Measurements from ENCODE around the gene RNF217. TPM values are rescaled to one million over a fixed set of nuclear protein-coding genes. Genes with fewer than 3 reads are reported as not detected.
"Not testable (repeated sequence)": the region's sequence is repeated elsewhere in the genome, so short reads cannot be mapped to it uniquely, and the experiment has no call there.

Gene RNF217
- total RNA-seq, 2 donors from 2014 or later = 10.5 to 18.7 TPM

DNA sequence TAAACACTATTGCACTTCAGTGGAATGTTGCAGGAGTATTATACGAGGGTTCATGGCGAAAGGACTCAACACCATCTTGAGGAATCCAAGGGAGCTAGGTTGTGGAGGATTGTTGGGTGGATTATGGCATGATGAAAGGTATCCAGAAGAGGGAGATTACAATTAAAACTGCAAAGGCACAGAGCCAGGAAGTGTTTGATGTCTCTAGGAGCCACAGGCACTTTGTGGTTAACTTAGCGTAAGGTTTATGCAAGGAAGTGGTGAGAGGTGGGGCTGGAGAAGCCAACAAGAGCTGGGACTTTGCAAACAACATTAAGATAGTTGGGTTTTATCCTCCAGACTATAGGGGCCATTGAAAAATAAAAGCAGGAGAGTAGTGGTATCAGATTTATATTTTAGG, 104.7 kb downstream of the RNF217 start:
- WGBS, 2 donors = 84 to 98% methylated on average over 3 of the region's 3 CpGs
- ATAC-seq = no peak
- no peaks in the 10 kb centered on the region for H3K36me3 ChIP-seq (replicated peaks in 1 of 2; ENCODE audit: insufficient read depth in 1 of 2, low read depth in 2 of 2)
- no peaks in the 10 kb centered on the region for H3K4me1 ChIP-seq
- intact Hi-C loops (cut with DNase I) = no loop called here
- no peak for TF ChIP-seq POLR2A (IDR thresholded peaks at IDR 0.05)
- TF ChIP-seq, protein P1, sequence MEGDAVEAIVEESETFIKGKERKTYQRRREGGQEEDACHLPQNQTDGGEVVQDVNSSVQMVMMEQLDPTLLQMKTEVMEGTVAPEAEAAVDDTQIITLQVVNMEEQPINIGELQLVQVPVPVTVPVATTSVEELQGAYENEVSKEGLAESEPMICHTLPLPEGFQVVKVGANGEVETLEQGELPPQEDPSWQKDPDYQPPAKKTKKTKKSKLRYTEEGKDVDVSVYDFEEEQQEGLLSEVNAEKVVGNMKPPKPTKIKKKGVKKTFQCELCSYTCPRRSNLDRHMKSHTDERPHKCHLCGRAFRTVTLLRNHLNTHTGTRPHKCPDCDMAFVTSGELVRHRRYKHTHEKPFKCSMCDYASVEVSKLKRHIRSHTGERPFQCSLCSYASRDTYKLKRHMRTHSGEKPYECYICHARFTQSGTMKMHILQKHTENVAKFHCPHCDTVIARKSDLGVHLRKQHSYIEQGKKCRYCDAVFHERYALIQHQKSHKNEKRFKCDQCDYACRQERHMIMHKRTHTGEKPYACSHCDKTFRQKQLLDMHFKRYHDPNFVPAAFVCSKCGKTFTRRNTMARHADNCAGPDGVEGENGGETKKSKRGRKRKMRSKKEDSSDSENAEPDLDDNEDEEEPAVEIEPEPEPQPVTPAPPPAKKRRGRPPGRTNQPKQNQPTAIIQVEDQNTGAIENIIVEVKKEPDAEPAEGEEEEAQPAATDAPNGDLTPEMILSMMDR (IDR thresholded peaks at IDR 0.05) = no peak
- no peaks in the 10 kb centered on the region for H3K27me3 ChIP-seq
- H3K27ac ChIP-seq = no peak overlapping the region
- H3K4me3 ChIP-seq = no peak overlapping the region
- no peaks in the 10 kb centered on the region for H3K9me3 ChIP-seq
- DNase-seq = no peak

DNA sequence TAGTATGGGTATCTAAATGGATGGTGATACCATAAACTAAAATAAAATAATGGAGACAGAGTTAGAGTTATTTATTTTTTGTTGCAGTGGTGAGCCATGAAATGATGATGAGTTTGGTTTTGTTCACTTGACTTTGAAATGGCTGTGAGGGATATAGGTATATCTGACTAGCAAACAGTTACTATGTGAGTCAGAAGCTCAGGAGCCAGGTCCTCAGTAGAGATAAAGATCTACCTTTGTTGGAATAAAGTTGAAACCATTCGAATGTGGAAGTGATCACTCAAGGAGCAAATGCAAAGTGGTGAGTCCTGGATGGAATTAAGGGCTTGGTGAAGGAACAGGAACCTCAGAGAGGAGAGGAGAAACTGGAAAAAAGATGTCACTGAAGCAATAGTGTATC, 105.3 kb downstream of the RNF217 start:
- no peak for DNase-seq
- intact Hi-C loops (cut with DNase I) = no loop called here

DNA sequence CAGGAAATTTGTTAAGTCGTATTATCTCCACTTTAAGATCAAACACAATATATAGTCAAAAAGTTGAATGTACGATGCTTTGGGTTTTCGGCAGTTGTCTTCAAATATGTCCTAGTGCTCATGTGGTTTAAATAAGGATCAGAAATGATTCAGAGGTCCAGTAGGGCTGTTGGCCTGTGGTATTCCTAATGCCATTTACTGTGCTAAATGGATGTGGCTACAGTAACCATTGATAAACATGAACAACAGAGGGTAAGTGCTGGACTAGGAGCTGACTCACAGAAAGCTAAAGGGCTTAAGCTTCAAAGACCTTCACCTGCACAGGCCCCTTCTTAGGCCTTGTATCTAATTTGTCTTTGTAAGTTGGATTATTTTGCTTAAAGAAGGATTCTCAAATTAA, 110.8 kb downstream of the RNF217 start:
- DNase-seq (no peak), ATAC-seq (no peak)
- Histone ChIP-seq H3K4me3 (no peak overlapping the region), H3K4me1 (no peaks in the 10 kb centered on the region), H3K9me3 (no peaks in the 10 kb centered on the region), H3K27ac (no peak overlapping the region), H3K27me3 (no peaks in the 10 kb centered on the region), H3K36me3 (replicated peaks in 1 of 2; ENCODE audit: insufficient read depth in 1 of 2, low read depth in 2 of 2) (peaks cover 0 to 4% of the 10 kb centered on the region in 2 donors)
- TF ChIP-seq POLR2A (IDR thresholded peaks at IDR 0.05) = no peak
- TF ChIP-seq, protein P1 (IDR thresholded peaks at IDR 0.05) = no peak
- intact Hi-C loops (cut with DNase I) = no loop called here
- 95 to 96% methylated on average over 3 of the region's 3 CpGs for WGBS, 2 donors

More for the DNA sequence above, 105.3 kb downstream of the RNF217 start:
- Histone ChIP-seq H3K9me3 (no peaks in the 10 kb centered on the region), H3K4me3 (no peak overlapping the region), H3K27ac (no peak overlapping the region), H3K36me3 (replicated peaks in 1 of 2; ENCODE audit: insufficient read depth in 1 of 2, low read depth in 2 of 2) (no peaks in the 10 kb centered on the region), H3K27me3 (no peaks in the 10 kb centered on the region), H3K4me1 (no peaks in the 10 kb centered on the region)
- TF ChIP-seq, protein P1 (IDR thresholded peaks at IDR 0.05) = no peak
- TF ChIP-seq POLR2A (IDR thresholded peaks at IDR 0.05) = no peak
- no peak for ATAC-seq
- 67 to 81% methylated on average over 1 of the region's 1 CpG for WGBS, 2 donors

DNA sequence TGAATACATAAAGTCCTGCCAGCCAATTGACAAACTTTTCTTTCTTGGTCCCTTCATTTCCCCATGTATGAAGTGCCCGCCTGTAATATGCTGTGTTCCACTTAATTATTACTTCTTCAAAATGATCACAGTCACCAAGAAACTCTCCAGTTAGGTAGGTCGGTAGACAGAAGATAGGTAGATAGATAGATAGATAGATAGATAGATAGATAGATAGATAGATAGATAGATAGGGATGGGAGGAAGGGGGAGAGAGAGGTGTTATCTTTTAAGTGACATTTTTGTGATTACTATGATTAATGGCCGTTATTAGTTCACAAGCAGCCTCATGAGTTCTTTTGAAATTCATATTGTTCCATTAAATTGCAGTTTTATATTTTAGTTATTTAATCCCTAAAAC, 111.9 kb downstream of the RNF217 start:
- TF ChIP-seq POLR2A (IDR thresholded peaks at IDR 0.05) = no peak
- TF ChIP-seq, protein P1 (IDR thresholded peaks at IDR 0.05) = no peak
- intact Hi-C loops (cut with DNase I) = no loop called here
- Histone ChIP-seq H3K4me3 (no peak overlapping the region), H3K4me1 (no peaks in the 10 kb centered on the region), H3K27me3 (no peaks in the 10 kb centered on the region), H3K36me3 (replicated peaks in 1 of 2; ENCODE audit: insufficient read depth in 1 of 2, low read depth in 2 of 2) (peaks cover 0 to 4% of the 10 kb centered on the region in 2 donors), H3K9me3 (no peaks in the 10 kb centered on the region), H3K27ac (no peak overlapping the region)
- ATAC-seq (no peak), DNase-seq (no peak)
- 76% methylated on average over 3 of the region's 3 CpGs for WGBS, 2 donors

DNA sequence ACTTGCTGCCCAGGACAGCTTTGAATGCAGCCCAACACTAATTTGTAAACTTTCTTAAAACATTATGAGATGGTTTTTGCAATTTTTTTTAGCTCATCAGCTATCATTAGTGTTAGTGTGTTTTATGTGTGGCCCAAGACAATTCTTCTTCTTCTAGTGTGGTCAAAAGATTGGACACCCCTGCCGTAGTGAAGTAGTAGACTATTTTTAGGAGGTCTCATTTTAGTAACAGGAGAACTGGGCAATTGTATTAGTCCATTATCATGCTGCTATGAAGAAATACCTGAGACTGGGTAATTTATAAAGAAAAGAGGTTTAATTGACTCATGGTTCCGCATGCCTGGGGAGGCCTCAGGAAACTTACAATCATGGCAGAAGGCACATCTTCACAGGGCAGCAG, 112.8 kb downstream of the RNF217 start:
- H3K9me3 ChIP-seq; H3K4me3 ChIP-seq; DNase-seq; H3K36me3 ChIP-seq (replicated peaks in 1 of 2; ENCODE audit: insufficient read depth in 1 of 2, low read depth in 2 of 2); intact Hi-C loops (cut with DNase I); ATAC-seq; H3K27me3 ChIP-seq; H3K4me1 ChIP-seq; H3K27ac ChIP-seq: not testable (repeated sequence)
- 94 to 98% methylated on average over 2 of the region's 2 CpGs for WGBS, 2 donors

All from body of pancreas (tissue), 4 donors.